ENCODE results near the gene TGFB1I1.

The TGFB1I1 gene

DNA sequence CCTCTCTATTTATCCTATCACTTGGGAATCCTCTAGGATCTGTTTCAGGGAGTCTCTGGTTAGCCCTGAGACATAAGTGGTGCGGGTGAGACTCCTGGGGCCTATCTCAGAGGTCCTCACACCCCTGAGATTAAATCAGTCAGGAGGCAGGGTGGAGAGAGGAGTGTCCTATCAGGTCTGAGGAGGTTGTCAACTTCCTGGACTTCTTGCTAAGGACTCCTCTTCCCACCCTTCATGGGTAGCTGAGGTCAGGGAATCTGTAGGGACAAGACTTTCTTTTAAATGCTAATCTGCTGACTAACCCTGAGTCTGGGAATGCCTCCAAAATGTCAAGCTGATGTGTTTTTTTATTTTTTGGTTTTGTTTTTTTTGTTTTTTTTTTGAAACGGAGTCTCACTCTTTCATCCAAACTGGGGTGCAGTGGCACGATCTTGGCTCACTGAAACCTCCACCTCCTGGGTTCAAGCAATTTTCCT, 19.3 kb upstream of the TGFB1I1 start:
- DNase-seq = peak; percentile 96

GRCh38 chr16:31453255-31454204, 18.4 kb upstream of the TGFB1I1 start:
- peak; percentile 73 for DNase-seq

DNA sequence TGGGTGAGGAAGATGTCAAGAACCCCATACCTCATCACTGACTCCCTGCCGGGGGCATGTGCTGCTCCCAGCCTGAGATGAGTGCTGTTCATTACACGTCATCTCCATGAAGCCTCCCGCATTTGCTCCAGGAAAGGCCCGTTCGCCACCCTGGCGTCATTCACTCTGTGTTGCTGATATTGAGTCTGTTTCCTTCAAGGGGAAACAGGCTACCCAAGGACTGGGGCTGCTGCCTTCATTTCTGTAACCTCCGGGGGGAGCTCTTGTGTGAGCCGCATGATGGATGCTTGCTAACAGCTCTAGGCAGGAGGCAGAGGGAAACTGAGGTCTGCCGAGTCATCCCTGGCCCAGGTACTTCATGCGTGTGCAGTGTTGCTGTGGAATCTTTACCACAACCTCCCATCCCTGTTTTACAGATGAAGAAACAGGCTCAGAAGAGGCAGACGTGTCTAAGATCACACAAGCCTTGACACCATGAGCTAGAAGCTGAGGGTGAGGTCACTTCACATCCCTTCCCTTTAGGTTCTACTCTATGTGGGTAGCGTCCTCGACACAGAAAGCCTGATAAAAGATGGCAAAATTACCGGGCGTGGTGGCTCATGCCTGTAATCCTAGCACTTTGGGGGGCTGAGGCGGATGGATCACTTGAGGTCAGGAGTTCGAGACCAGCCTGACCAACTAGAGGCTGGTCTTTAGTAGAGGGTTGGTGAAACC, 16.2 kb upstream of the TGFB1I1 start:
- no peak for DNase-seq

DNA sequence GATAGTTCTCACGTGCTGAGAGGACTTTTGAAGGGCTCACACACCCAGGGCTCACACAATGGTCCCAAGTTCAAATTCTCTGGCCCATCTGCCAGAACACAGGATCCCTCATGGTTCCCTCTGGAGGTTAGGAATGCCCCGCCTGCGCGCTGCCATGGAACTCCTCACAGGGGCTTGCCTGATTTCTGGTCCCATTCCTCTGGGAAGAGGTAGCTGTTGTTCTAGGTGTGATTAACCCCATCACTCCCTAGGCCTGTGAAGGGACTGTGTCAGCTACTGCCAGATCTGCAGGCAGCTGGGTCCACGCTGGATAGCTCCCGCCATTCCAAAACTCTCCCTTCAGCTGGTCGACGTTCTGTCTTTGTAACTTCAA, 15.0 kb upstream of the TGFB1I1 start:
- DNase-seq = no peak

DNA sequence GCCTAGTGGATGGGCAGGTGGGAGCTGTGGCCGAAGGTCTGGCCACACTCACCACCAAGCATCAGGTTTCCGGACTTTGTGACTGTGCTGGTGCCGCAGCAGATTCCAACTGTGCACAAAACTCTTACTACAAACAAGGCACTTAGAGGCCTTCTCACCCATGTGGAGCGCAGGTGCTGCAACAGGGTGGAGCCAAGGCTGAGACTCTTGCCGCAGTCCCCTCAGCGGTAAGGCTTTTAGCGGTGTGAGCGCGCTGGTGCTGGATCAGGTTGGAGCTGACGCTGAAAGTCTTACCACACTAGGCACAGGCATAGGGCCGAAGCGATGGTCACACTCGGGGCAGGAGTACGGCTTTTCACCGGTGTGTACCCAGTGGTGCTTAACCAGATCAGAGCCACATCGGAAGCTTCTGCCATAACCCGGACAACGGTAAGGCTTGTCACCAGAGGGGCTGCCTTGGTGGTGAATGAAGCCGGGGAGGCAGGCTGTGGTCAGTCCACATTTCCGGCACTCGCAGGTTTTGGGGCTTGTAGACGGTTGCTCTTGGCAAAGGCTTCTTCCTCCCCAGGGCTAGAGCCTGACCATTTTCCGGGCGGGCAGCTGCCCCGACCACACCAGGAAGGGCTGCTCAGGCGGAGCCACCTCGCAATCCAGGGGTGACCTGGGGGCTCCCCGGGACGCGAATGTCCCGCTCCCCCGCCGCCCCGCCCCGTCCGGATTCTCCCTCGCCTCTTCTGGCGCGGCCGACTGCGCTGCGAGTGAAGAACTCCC, 13.7 kb upstream of the TGFB1I1 start:
- DNase-seq = peak; percentile 44

- peak; percentile 98 for DNase-seq
Measured at GRCh38 chr16:31458844-31459686, 12.9 kb upstream of the TGFB1I1 start, which contains the start of gene ARMC5. ARMC5 (plus strand) TSS chr16:31459501; CDS start chr16:31459525, 24 bp downstream.

DNA sequence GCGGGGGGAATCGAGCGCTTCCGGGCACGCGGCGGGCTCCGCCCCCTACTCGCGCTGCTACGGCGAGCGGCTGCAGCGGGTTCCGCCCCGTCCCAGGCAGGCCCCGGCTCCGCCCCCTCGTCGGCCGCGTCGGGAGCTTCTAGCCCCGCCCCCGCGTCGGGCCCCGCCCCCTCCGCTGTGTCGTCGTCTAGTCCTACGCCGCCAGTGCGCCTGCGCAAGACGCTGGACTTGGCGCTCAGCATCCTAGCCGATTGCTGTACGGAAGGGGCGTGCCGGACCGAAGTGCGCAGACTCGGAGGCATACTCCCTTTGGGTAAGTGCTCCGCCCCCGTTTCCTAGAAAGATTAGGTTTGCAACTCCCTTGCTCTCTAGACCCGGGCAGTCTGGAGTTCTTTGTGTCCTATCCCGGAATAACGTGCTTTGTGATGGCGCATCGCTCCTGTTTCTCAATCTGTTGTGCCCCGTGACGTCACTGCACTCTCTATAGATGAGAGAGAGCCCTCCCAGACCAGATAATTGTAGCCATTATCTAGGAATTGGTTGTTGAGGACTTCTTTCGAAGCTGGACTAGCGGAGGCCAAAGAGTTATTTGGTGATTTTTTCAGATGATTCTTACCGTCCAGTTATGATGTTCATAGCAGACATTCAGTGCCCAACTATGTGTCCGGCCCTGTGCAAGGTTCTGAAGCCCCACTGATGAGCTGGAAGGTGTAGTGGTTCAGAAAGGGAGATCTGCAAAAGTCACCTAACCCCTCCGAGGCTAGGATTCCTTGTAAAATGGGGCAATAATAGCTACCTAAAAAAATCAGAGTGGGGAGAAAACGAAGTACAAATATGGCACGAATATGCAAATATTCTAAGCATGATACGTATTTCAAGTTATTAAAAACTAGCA, 12.0 kb upstream of the TGFB1I1 start:
- peak; percentile 99 for DNase-seq

GRCh38 chr16:31460582-31461002, 11.4 kb upstream of the TGFB1I1 start:
- DNase-seq = peak; percentile 60

DNA sequence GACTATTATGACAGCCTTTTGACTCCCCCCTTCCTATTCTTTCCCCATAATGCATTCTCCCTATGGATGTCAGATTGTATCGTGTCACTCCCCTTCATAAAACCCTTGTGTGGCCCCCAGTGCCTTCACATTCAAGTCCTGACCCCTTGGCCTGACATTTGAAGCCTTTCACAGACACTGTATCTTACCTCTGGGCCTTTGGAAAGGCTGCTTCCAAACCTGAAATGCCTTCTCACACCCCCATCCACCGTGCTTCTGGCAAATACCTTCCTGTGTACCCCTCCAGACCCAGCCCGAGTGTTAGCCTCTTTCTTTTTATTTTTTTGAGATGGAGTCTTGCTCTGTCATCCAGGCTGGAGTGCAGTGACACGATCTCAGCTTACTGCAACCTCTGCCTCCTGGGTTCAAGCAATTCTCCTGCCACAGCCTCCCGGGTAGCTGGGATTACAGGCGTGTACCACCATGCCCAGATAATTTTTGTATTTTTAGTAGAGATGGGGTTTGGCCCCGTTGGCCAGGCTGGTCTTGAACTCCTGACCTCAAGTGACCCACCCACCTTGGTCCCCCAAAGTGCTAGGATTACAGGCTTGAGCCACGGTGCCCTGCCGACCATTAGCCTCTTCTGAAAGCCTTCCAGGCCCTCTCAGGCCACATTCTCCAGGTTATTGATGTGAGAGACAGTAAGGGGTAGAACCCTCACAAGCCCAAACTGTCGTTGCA, 10.6 kb upstream of the TGFB1I1 start:
- DNase-seq = no peak

DNA sequence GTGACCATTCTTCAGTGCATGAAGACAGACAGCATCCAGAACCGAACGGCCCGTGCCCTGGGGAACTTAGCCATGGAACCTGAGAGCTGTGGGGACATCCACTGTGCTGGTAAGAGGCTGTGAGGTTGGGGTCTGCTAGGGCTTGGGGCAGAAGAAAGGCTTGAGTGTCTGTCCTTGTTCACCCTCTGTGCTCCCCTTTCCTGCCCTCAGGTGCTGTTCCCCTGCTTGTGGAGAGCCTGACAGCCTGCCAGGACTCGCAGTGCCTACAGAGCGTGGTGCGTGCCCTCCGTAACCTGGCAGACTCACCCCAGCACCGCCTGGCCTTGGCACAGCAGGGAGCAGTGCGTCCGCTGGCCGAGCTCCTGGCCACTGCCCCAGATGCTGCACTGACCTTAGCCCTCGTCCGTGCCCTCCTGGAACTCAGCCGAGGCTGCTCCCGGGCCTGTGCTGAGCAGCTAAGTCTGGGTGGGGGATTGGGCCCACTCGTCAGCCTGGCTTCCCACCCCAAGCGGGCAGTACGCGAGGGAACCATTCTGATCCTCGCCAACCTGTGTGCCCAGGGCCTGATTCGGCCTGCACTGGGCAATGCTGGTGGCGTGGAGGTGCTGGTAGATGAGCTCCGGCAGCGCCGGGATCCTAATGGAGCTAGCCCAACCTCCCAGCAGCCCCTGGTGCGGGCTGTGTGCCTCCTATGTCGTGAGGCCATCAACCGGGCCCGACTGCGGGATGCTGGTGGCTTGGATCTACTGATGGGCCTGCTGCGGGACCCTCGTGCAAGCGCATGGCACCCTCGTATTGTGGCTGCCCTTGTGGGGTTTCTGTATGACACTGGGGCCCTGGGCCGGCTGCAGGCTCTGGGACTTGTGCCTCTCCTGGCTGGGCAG, 9.8 kb upstream of the TGFB1I1 start:
- no peak for DNase-seq

DNA sequence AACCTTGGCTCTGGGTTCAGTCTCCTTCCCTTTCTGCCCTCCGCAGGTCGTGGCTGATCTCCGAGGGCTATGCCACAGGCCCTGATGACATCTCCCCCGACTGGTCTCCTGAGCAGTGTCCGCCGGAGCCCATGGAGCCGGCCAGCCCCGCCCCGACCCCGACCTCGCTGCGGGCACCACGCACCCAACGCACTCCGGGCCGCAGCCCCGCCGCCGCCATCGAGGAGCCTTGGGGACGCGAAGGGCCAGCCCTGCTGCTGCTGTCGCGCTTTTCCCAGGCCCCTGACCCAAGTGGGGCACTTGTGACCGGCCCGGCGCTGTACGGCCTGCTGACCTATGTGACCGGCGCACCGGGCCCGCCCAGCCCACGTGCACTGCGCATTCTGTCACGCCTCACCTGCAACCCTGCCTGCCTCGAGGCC, 7.6 kb upstream of the TGFB1I1 start:
- DNase-seq = no peak

DNA sequence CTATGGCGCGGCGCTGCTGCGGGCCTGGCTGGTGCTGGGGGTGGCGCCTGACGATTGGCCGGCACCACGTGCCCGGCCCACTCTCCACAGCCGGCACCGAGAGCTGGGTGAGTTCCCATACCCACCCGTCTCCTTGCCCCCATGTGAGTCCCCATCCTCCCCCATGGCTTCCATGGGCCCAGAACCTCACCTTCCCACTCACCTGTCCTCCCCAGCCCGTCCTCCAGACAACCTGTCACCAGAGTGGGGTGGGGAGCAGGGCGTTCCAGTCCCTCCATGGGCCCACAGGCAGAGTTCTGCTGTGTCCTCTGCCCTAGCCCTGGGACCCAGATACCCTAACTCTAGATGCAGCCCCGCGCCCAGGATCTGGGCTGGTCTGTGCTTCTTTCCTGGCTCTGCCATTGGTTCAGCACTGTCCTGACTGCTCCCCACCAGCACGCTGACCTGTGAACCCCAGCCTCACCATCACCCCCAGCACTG, 7.1 kb upstream of the TGFB1I1 start:
- DNase-seq = no peak

DNA sequence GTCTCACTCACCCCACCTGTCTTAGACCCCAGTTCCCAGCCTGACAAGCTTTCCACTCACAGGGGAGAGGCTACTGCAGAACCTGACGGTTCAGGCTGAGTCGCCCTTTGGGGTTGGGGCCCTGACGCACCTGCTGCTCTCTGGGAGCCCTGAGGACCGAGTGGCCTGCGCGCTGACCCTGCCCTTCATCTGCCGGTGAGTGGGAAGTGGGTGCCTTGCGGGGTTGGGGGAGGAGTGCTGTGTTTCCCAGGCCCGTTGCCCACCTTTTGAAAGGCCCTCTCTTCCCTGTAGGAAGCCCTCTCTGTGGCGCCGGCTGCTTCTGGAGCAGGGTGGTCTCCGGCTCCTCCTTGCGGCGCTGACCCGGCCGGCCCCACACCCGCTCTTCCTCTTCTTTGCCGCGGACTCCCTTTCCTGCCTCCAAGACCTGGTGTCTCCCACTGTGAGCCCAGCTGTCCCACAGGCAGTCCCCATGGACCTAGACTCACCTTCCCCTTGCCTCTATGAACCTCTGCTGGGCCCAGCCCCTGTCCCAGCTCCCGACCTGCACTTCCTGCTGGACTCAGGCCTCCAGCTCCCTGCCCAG, 6.1 kb upstream of the TGFB1I1 start:
- no peak for DNase-seq

DNA sequence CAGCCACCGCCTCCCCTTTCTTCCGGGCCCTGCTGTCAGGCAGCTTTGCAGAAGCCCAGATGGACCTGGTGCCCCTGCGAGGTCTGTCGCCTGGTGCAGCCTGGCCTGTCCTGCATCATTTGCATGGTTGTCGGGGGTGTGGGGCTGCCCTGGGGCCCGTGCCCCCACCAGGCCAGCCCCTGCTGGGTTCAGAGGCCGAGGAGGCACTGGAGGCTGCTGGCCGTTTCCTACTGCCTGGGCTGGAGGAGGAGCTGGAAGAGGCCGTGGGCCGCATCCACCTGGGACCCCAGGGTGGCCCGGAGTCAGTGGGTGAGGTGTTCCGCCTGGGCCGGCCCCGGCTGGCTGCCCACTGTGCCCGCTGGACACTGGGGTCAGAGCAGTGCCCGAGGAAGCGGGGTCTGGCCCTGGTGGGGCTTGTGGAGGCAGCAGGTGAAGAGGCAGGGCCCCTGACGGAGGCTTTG, 5.5 kb upstream of the TGFB1I1 start:
- DNase-seq = no peak

- DNase-seq = peak; percentile 75
Measured at GRCh38 chr16:31467151-31467773, 4.7 kb upstream of the TGFB1I1 start.

DNA sequence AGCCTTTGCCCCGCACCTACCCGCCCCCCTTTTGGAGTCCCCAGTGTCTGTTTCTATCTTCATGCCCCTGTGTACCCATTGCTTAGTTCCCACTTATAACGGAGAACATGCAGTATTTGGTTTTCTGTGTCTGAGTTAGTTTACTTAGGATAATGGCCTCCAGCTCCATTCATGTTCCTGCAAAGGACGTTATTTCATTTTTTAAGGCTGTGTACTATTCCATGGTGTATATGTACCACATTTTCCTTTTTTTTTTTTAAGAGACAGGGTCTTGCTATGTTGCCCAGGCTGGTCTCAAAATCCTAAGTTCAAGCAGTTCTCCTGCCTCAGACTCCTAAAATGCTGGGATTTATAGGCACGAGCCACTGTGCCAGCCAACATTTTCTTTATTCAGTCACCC, 4.1 kb upstream of the TGFB1I1 start:
- DNase-seq = no peak

GRCh38 chr16:31470615-31471014, 1.3 kb upstream of the TGFB1I1 start:
- DNase-seq = no peak

Measured in fibroblast of skin of back (primary cell).